Right lobe of liver (tissue), 6 donors: ENCODE data around the gene PWWP2A. TPM values are rescaled to one million over a fixed set of nuclear protein-coding genes. Genes with fewer than 3 reads are reported as not detected.
A peak's percentile ranks its signal among the peaks of the same experiment; 100 is the strongest.

Source experiments
- ATAC-seq, 4 donors: fragments of 200-7000 bp; cut with Tn5 transposase; one replicate each; pipeline ENCODE4 v1.9.1; 2020; ENCODE audit warnings: mild to moderate bottlenecking in 4 of 4, moderate library complexity in 4 of 4
- DNase-seq, 3 donors: peaks; one replicate each; pipeline ENCODE4 v3.0.0-alpha.2; 2020
- H3K27ac ChIP-seq, 3 donors: fragments of 200-600 bp; one replicate each; pipeline ENCODE4 v1.8.0; 2022
- H3K27me3 ChIP-seq, 2 donors: fragments of 200-600 bp; one replicate each; pipeline ENCODE4 v1.8.0; 2022
- H3K36me3 ChIP-seq, 4 donors: fragments of 200-600 bp; sonication (generic) in 1 of 4; one replicate each; pipeline versions ENCODE4 v1.5.1 to v1.8.0; 2017 to 2022; ENCODE audit warnings: control low read depth in 1 of 4
- H3K4me1 ChIP-seq, 4 donors: fragments of 200-600 bp; sonication (generic) in 1 of 4; one replicate each; pipeline versions ENCODE4 v1.5.1 to v1.8.0; 2017 to 2022; ENCODE audit warnings: control low read depth in 1 of 4
- H3K4me3 ChIP-seq, 3 donors: fragments of 200-600 bp; one replicate each; pipeline ENCODE4 v1.8.0; 2022
- H3K9me3 ChIP-seq, 4 donors: fragments of 200-600 bp; sonication (generic) in 1 of 4; one replicate each; pipeline versions ENCODE4 v1.5.1 to v1.8.0; 2017 to 2022; ENCODE audit warnings: control low read depth in 1 of 4
- CTCF ChIP-seq, 4 donors: fragments of 200-600 bp in 3 of 4; fragments of 450-650 bp in 1 of 4; IDR thresholded peaks; one replicate each; pipeline versions ENCODE4 v1.5.1 to v1.8.0; 2016 to 2022; ENCODE audit warnings: antibody characterized with exemption in 4 of 4, mild to moderate bottlenecking in 2 of 4
- POLR2A ChIP-seq: fragments of 450-650 bp; IDR thresholded peaks from one replicate; pipeline ENCODE4 v1.6.1; 2017; ENCODE audit warnings: antibody characterized with exemption, mild to moderate bottlenecking
- WGBS: methylation state at CpG from one replicate; pipeline ENCODE4 v1.1.6; 2018; ENCODE audit warnings: low coverage, low lambda C conversion rate; ENCODE audit not compliant: insufficient coverage; ENCODE audit errors: missing lambda C conversion rate; 5-methylcytosine and 5-hydroxymethylcytosine counted together
- intact Hi-C, 2 donors: fragments of 100-400 bp; cut with DNase I; formaldehyde crosslinking; loops; one replicate each; pipeline versions ENCODE4 v1.11.2 to v1.14.1; 2022
- total RNA-seq, 6 experiments: library from RNA; depleted of rRNA in 2 of 6; stranded (reverse); fragments of >200 nt in 2 of 6; fragmentation: NEBNext Ultra II Directional in 3 of 6; extraction: Animal tissue kit (Norgen Biotek cat#: 25700) in 3 of 6; gene quantifications; one replicate each; pipeline versions ENCODE4 v1.1.0 to v1.2.4, GENCODE V29; 2016 to 2023
- donor health status: DM: no; HTN: yes; CAD: no.
- donor health status: DM: no; HTN: no; CAD: no.
- donor health status: DM: no; HTN: no; CAD: no.
- donor health status: DM: no; HTN: yes; CAD: no.
- donor health status: DM: no; HTN: yes; CAD: no.

The PWWP2A gene
- total RNA-seq, 6 experiments from 2014 or later, result 7.4 to 11.8 (median 9.6) TPM

DNA sequence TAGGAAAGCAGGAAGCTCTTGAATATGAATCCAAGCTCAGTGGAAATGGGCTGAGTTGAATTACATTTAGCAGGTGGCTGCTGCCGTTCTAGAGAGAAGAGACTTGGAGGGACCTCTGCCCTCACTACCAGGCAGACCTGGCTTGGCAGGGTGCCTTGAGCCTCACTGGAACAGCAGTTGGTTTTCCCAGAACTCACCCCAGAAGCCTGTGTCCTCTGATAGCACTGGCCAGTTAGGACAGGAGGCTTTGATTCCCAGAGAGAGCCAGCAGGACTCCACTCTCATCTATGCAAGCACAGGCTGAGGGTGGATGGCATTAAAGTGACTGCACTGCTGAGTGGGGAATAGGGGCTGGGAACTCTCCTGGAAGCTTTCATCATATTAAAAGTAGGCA is 54.8 kb downstream of the PWWP2A start:
- DNase-seq, result peak; percentile 86 to 90 (median 88)
- H3K4me3 ChIP-seq, result no peak overlapping the region
- H3K36me3 ChIP-seq, result peaks cover 0 to 8% (median 2%) of the 10 kb centered on the region in 4 donors
- no peak for TF ChIP-seq POLR2A
- no peak for TF ChIP-seq CTCF (IDR thresholded peaks at IDR 0.05)
- ATAC-seq, result peak; percentile 78 to 95 (median 88)
- no peaks in the 10 kb centered on the region for H3K27me3 ChIP-seq
- WGBS, result 17% methylated on average over 1 of the region's 1 CpG
- peaks cover 0 to 21% (median 6%) of the 10 kb centered on the region in 4 donors for H3K4me1 ChIP-seq
- H3K27ac ChIP-seq, result peak overlapping the region; percentile 26 to 69 (median 47)
- intact Hi-C loops, result no loop called here
- H3K9me3 ChIP-seq, result no peaks in the 10 kb centered on the region

DNA sequence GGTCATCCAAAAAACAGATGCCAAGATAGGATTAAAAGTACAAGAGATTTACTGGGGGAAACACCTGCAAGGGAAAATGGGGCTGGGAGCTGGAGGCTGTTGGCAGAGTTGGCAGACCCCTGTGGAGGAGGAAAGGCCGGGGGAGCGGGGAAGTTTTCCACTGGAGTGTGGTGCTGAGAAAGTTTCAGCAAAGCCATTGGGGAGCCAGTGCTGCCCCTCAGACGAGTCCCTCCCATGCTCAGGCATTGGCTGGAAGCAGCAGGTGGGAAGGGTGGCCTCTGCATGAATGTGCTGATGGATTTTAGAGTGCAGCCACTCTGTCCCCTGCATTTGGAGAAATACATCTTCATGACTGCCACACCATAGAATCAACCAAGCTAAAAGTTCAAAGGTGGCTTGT is 57.5 kb downstream of the PWWP2A start:
- H3K36me3 ChIP-seq, result peaks cover 0 to 10% (median 2%) of the 10 kb centered on the region in 4 donors
- 100% methylated on average over 1 of the region's 3 CpGs for whole genome bisulfite sequencing
- TF ChIP-seq POLR2A (no peak), CTCF (IDR thresholded peaks at IDR 0.05) (no peak)
- no peak overlapping the region for H3K4me3 ChIP-seq
- H3K27me3 ChIP-seq, result no peaks in the 10 kb centered on the region
- DNase-seq (no peak), ATAC-seq (no peak)
- intact Hi-C loops, result no loop called here
- peaks cover 0 to 21% (median 6%) of the 10 kb centered on the region in 4 donors for H3K4me1 ChIP-seq
- no peak overlapping the region for H3K27ac ChIP-seq
- no peaks in the 10 kb centered on the region for H3K9me3 ChIP-seq

DNA sequence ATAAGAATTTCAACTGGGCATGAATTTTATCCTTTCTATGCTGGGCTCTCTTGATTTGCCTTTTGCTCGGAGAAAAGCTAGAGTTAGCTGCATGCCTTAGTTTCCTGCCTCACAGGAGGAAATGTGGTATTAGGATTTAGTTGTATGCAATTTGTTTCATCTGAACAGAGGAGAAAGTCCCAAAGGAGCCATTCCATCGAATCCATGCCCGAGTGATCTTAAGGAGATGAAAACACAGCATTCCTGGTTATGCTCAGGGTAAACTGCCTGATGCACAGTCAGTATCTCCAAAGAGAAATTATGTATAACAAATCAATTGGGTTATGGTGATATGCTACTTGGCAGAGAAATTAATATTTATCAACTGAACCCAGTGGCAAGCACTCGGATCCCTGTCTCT is 59.2 kb downstream of the PWWP2A start:
- 97% methylated on average over 4 of the region's 4 CpGs for WGBS
- ATAC-seq (no peak), DNase-seq (no peak)
- H3K4me3 ChIP-seq, result no peak overlapping the region
- intact Hi-C loops, result no loop called here
- peaks cover 0 to 18% (median 10%) of the 10 kb centered on the region in 4 donors for H3K36me3 ChIP-seq
- H3K4me1 ChIP-seq, result peaks cover 0 to 13% (median 6%) of the 10 kb centered on the region in 4 donors
- no peaks in the 10 kb centered on the region for H3K27me3 ChIP-seq
- TF ChIP-seq POLR2A (no peak), CTCF (IDR thresholded peaks at IDR 0.05) (no peak)
- H3K27ac ChIP-seq, result no peak overlapping the region
- no peaks in the 10 kb centered on the region for H3K9me3 ChIP-seq

- H3K36me3 ChIP-seq, result peaks cover 0 to 32% (median 13%) of the 10 kb centered on the region in 4 donors
- H3K9me3 ChIP-seq, result no peaks in the 10 kb centered on the region
- WGBS, result 90% methylated on average over 4 of the region's 4 CpGs
- H3K4me1 ChIP-seq, result no peaks in the 10 kb centered on the region
- ATAC-seq, result no peak
- DNase-seq, result no peak
- no peaks in the 10 kb centered on the region for H3K27me3 ChIP-seq
- intact Hi-C loops, result no loop called here
- H3K4me3 ChIP-seq, result no peak overlapping the region
- no peak for TF ChIP-seq CTCF (IDR thresholded peaks at IDR 0.05)
- TF ChIP-seq POLR2A, result no peak
- no peak overlapping the region for H3K27ac ChIP-seq
Measured at GRCh38 chr5:160057256-160057655, 62.0 kb downstream of the PWWP2A start.

DNA sequence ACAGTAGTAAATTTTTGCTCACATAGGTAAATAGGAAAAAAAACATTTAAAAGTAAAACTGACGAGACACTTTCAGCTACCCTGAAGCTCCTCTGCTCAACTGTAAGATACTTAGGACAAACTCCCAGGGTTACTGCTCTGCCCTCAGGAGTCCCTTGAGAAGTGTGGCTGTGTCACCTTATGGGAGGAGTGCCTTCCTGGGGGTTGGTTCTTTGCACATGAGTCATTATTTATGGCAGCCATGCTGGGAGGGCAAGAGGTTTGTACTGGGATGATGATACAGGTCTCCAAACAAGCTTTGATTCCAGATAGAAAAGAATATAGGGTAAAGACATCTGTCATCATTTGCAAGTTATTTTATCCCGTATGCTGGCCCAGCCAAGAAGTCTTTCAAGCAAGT is 64.4 kb downstream of the PWWP2A start:
- Histone ChIP-seq H3K4me1 (no peaks in the 10 kb centered on the region), H3K27me3 (no peaks in the 10 kb centered on the region), H3K36me3 (peaks cover 0 to 48% (median 23%) of the 10 kb centered on the region in 4 donors), H3K4me3 (no peak overlapping the region), H3K9me3 (no peaks in the 10 kb centered on the region), H3K27ac (no peak overlapping the region)
- 86% methylated on average over 2 of the region's 2 CpGs for WGBS
- intact Hi-C loops, result no loop called here
- no peak for ATAC-seq
- DNase-seq, result no peak
- TF ChIP-seq CTCF (IDR thresholded peaks at IDR 0.05), result no peak
